ENCODE measurements around the gene BPIFB1. TPM values are rescaled to one million over a fixed set of nuclear protein-coding genes. Genes with fewer than 3 reads are reported as not detected.

The BPIFB1 gene
- total RNA-seq, 2 experiments from 2014 or later = not detected

DNA sequence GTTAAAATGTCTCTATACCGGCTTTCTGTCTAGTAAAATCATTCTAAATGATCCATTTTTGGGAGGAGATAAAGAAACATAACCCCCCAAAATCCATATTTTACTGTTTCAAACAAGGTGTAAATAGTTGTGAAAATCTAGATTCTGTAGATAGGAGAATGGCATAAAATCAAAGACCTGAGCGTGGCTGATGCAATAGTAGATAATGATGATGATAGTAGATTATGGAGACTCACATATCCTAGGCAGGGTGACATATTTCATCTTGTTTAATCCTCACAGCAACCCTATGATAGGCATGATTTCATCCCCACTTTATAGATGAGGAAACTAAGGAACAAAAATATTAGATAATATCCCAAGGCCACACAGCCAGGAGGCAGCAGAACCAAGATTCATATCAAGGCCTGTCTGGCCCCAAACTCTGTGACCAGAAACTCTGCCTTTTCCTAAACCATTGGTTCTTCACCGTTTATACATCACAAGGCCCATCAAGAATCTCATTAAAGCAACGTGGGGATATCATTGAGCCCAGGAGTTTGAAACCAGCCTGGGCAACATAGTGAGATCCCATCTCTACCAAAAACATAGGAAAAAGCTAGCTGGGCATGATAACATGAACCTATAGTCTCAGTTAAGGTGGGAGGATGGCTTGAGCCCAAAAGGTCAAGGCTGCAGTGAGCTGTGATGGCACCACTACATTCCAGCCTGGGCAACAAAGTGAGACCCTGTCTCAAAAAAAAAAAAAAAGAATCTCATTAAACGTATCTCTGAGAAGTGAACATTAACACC lies 55.6 kb downstream of the BPIFB1 start:
- no peak for DNase-seq
- Mint-ChIP-seq H3K9me3 (no peaks in the 10 kb centered on the region), H3K36me3 (no peaks in the 10 kb centered on the region), H3K4me1 (ENCODE audit: low read depth) (no peaks in the 10 kb centered on the region), H3K4me3 (no peak overlapping the region), H3K27me3 (no peaks in the 10 kb centered on the region), H3K27ac (no peak overlapping the region)
- CTCF ChIA-PET = no interaction called here
- POLR2A ChIA-PET = no interaction called here
- intact Hi-C loops (cut with micrococcal nuclease) = no loop called here

DNA sequence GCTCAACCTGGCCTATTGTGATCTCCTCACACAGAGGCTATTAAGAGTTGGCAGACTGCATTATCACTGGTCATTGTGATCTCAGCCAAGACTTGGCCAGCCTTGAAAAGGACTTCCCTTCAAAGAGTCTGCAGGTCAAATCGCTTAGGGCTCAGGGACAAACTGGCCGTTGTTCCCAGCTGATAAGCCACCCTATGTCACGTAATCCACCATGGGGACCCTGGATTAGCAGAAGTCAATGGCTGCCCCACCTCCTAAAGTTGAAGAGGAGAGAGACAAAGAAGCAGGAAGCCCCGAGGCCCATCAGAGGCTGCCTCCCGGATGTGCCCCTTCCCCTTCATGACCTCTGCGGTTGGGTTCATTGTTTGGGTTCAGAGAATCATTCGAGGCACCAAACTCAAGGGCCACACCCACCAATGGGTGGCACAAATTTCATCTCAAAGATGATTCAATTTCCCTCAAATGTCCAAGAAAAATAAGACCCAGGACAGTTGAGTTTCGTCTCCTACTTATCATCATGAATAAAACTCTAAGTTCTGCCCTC lies 56.6 kb downstream of the BPIFB1 start:
- Mint-ChIP-seq H3K27ac (no peak overlapping the region), H3K27me3 (no peaks in the 10 kb centered on the region), H3K4me1 (ENCODE audit: low read depth) (no peaks in the 10 kb centered on the region), H3K36me3 (no peaks in the 10 kb centered on the region), H3K4me3 (no peak overlapping the region), H3K9me3 (no peaks in the 10 kb centered on the region)
- POLR2A ChIA-PET = no interaction called here
- no peak for DNase-seq
- CTCF ChIA-PET = no interaction called here
- intact Hi-C loops (cut with micrococcal nuclease) = no loop called here

DNA sequence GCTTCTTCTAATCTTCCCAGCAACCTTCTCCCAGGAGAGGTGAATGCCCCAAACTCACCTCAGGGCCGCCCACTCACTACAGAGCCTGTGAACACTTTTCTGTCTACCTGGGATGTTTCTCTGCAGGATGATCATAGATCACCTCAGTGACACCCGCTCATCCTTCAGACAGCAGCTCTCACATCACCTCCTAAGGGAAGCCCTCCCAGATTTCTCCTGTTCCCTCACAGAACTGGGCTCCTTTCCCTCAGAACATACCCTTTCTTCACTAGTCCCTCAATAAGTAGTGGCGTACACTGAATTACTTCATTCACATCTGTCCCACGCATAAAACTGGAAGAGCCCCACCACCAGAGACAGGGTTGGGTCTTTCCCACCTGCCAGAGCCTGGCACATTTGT lies 60.5 kb downstream of the BPIFB1 start:
- no peaks in the 10 kb centered on the region for H3K27me3 Mint-ChIP-seq
- CTCF ChIA-PET = no interaction called here
- no peaks in the 10 kb centered on the region for H3K4me1 Mint-ChIP-seq (ENCODE audit: low read depth)
- H3K9me3 Mint-ChIP-seq = no peaks in the 10 kb centered on the region
- H3K36me3 Mint-ChIP-seq = no peaks in the 10 kb centered on the region
- intact Hi-C loops (cut with micrococcal nuclease) = no loop called here
- no peak overlapping the region for H3K27ac Mint-ChIP-seq
- DNase-seq = no peak
- POLR2A ChIA-PET = no interaction called here
- no peak overlapping the region for H3K4me3 Mint-ChIP-seq

- no peaks in the 10 kb centered on the region for H3K36me3 Mint-ChIP-seq
- no peaks in the 10 kb centered on the region for H3K9me3 Mint-ChIP-seq
- H3K4me1 Mint-ChIP-seq (ENCODE audit: low read depth) = no peaks in the 10 kb centered on the region
- no peaks in the 10 kb centered on the region for H3K27me3 Mint-ChIP-seq
- ChIA-PET CTCF (no interaction called here), POLR2A (no interaction called here)
- intact Hi-C loops (cut with micrococcal nuclease) = no loop called here
- no peak overlapping the region for H3K27ac Mint-ChIP-seq
- DNase-seq = no peak
- no peak overlapping the region for H3K4me3 Mint-ChIP-seq
These were observed 62.3 kb downstream of the BPIFB1 start for GRCh38 chr20:33345342-33345741.

GRCh38 chr20:33348136-33348937 lies 65.3 kb downstream of the BPIFB1 start:
- Mint-ChIP-seq H3K36me3 (no peaks in the 10 kb centered on the region), H3K4me3 (no peak overlapping the region), H3K4me1 (ENCODE audit: low read depth) (no peaks in the 10 kb centered on the region), H3K27ac (no peak overlapping the region), H3K9me3 (no peaks in the 10 kb centered on the region), H3K27me3 (no peaks in the 10 kb centered on the region)
- DNase-seq = no peak
- POLR2A ChIA-PET = no interaction called here
- intact Hi-C loops (cut with micrococcal nuclease) = no loop called here
- CTCF ChIA-PET = interaction anchor here (0.6 kb wide), 1 partner anchor 74 kb away, joined by 3 read pairs; no protein-coding TSS in a partner anchor

DNA sequence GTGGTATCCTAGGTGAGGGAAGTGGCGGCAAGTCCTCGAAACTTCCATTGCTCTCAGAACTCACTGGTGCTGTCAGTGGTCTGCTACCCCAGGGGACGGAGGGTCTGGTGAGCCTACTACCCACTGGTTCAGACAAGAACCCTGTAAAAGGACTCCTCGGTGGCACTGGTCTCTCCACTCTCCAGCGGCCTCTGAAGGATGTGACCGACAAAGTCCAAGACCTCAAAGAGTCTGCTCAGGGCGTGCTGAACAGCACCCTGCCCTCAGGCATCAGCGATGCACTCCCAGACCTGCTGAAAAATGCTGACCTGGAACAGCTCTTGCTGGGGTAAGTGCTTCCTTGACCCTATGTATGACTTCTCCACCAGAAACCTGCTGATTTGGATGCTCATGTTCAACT lies 66.5 kb downstream of the BPIFB1 start:
- CTCF ChIA-PET = no interaction called here
- no peak for DNase-seq
- H3K27ac Mint-ChIP-seq = no peak overlapping the region
- no peaks in the 10 kb centered on the region for H3K4me1 Mint-ChIP-seq (ENCODE audit: low read depth)
- no peaks in the 10 kb centered on the region for H3K9me3 Mint-ChIP-seq
- POLR2A ChIA-PET = no interaction called here
- no peaks in the 10 kb centered on the region for H3K36me3 Mint-ChIP-seq
- no peaks in the 10 kb centered on the region for H3K27me3 Mint-ChIP-seq
- intact Hi-C loops (cut with micrococcal nuclease) = no loop called here
- no peak overlapping the region for H3K4me3 Mint-ChIP-seq

DNA sequence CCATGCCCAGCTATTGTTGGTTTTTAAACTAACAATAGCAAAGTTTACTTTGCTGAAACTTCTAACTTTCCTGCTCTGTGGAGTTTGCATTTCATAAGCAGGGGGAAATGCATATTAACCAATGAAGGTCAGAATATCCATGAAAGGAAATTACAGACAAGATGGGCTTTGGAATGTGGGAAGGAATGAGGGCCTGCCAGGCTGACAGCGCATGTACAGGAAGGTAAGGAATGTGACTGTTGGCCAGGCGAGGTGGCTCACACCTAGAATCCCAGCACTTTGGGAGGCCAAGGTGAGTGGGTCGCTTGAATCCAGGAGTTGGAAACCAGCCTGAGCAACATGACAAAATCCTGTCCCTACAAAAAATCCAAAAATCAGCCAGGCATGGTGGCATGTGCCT lies 68.7 kb downstream of the BPIFB1 start:
- ChIA-PET POLR2A (interaction anchor here (1.1 kb wide), 1 partner anchor 14 kb away, joined by 4 read pairs; no protein-coding TSS in a partner anchor), CTCF (no interaction called here)
- Mint-ChIP-seq H3K4me1 (ENCODE audit: low read depth) (no peaks in the 10 kb centered on the region), H3K27ac (no peak overlapping the region), H3K36me3 (peaks cover 4% of the 10 kb centered on the region), H3K4me3 (no peak overlapping the region), H3K9me3 (no peaks in the 10 kb centered on the region), H3K27me3 (no peaks in the 10 kb centered on the region)
- no peak for DNase-seq
- intact Hi-C loops (cut with micrococcal nuclease) = no loop called here

DNA sequence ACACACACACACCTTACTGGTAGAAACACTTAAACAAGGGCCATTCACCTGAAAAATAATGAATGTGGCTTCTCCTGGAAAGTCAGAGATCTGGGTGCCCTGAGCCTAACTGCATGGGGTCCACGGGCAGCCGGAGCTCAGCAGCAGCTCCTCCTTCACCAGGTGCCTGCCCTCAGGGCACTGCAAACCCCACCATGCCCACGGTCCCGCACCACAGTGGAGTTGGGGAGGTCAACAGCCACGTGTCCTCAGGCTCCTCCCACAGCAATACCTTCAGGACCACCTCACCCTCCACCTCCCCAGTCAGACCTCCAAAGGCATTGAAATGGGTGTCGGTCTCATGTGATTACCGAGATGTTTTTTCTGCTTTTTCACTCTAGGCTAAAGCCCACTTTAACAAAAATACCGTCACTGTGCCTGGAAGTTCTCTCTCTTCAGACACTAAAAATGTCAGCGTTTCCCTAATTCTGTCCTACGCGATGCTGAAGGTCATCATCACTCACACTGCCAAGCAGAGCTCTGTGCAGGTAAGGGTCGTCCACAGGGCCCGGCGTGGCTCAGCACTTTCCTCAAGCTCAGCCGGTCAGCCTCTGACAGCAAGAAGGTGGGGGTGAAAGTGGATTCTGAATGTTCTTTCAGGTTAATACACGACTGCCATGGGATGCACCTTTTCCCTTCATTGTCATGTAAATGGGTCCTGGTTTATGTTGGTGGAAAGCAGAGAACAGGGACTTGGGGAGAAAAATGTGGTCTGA lies 69.4 kb downstream of the BPIFB1 start:
- DNase-seq = no peak
- ChIA-PET CTCF (no interaction called here), POLR2A (no interaction called here)
- intact Hi-C loops (cut with micrococcal nuclease) = no loop called here
- Mint-ChIP-seq H3K4me3 (no peak overlapping the region), H3K4me1 (ENCODE audit: low read depth) (no peaks in the 10 kb centered on the region), H3K27ac (no peak overlapping the region), H3K36me3 (peaks cover 4% of the 10 kb centered on the region), H3K9me3 (no peaks in the 10 kb centered on the region), H3K27me3 (no peaks in the 10 kb centered on the region)

GRCh38 chr20:33353013-33353402 lies 70.0 kb downstream of the BPIFB1 start:
- no peak for DNase-seq
- intact Hi-C loops (cut with micrococcal nuclease) = no loop called here
- no peaks in the 10 kb centered on the region for H3K4me1 Mint-ChIP-seq (ENCODE audit: low read depth)
- H3K4me3 Mint-ChIP-seq = no peak overlapping the region
- no peaks in the 10 kb centered on the region for H3K9me3 Mint-ChIP-seq
- no peak overlapping the region for H3K27ac Mint-ChIP-seq
- POLR2A ChIA-PET = no interaction called here
- peaks cover 4% of the 10 kb centered on the region for H3K36me3 Mint-ChIP-seq
- H3K27me3 Mint-ChIP-seq = no peaks in the 10 kb centered on the region
- CTCF ChIA-PET = no interaction called here

Other genes starting within 250 kb of the BPIFB1 start
- gene BPIFB3, start 229.3 kb upstream of the BPIFB1 start, total RNA-seq = not detected
- gene BPIFB4, start 203.6 kb upstream of the BPIFB1 start, total RNA-seq = not detected
- gene BPIFA2, start 115.1 kb upstream of the BPIFB1 start, total RNA-seq = not detected
- gene BPIFA3, start 65.9 kb upstream of the BPIFB1 start, total RNA-seq = not detected
- not detected for gene BPIFA1, start 47.2 kb upstream of the BPIFB1 start, total RNA-seq
- 10 to 100 TPM; 39.6 to 40.3 TPM for gene CDK5RAP1, start 118.3 kb downstream of the BPIFB1 start, total RNA-seq
- 1 to 10 TPM; 5.6 to 5.7 TPM for gene SNTA1, start 160.5 kb downstream of the BPIFB1 start, total RNA-seq
- 10 to 100 TPM; 10.9 to 12.9 TPM for gene CBFA2T2, start 206.9 kb downstream of the BPIFB1 start, total RNA-seq